G401 (cell line): Measurements from ENCODE around the gene GPC6. TPM values are rescaled to one million over a fixed set of nuclear protein-coding genes. Genes with fewer than 3 reads are reported as not detected.

Experiments used
- DNase-seq: peaks from one replicate; pipeline ENCODE4 v3.0.0-alpha.2; 2015; ENCODE audit warnings: low spot score
- in situ Hi-C: cut with HindIII; loops from 2 replicates; pipeline ENCODE4 v1.10.0; 2016; ENCODE audit warnings: low sequenced_read_pairs, mixed read lengths
- total RNA-seq: library from RNA; depleted of rRNA; stranded (reverse); fragments of >200 nt; shearing (Covaris generic); gene quantifications from 2 replicates; pipeline ENCODE4 v1.2.3, GENCODE V29; 2014

GPC6 gene
- total RNA-seq, 1 experiment from 2014 or later: 2.1 TPM

DNA sequence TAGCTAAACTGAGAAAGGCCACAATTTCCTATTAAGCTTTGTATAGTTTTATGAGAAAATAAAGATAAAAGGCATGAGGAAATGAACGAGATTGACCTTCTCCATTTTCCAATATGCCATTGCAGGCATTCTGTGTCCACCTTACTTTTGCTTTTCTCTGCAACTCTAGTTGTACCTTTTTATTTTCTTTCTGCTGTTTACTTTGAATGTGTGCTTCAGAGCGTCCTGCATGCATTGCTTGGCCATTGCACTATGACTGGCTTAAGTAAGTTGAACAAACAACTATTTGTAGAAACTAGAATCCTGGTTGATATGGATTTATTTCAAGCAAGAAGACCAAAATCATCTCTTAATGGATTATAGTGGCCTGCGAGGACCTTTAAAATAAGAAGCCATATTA lies 510.3 kb downstream of the GPC6 start:
- in situ Hi-C loops: no loop called here
- no peak for DNase-seq

DNA sequence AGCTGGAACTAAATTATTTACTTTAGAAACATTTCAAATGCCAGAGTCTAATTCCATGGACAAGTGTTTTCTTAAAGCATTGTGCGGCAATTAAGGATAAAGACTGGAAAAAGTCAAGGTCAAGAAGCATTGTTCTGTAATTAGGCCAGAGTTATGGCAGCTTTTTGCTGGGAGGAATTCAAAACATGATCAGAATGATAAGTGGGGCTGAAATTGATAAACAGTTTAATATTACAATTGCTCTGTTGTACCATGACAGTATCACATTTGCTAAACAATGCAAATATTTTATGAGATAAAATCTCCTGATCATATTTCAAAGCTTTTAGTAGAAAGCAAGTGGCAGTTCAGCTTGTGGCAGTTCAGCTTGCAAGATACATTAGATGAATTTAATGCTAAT lies 513.7 kb downstream of the GPC6 start:
- DNase-seq: no peak
- in situ Hi-C loops: no loop called here

DNA sequence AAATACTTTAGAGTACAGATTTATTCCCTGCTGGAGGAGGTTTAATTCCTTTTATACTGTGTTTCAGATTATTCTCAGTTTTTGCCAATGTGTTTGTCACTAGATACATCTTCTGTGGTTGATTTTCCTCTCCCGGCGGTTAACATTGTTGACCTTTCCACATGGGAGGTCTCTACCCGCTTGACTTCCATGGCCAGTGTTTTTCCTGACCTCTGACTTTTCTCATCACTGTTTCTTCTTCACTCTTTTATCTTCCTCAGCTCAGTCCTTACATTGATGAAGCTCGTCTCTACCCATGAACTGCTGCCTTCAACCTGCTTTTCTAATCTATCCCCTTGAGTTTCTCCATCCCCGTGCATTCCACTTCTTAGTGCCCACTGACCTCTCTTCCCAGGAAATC lies 517.4 kb downstream of the GPC6 start:
- DNase-seq: no peak
- in situ Hi-C loops: no loop called here

DNA sequence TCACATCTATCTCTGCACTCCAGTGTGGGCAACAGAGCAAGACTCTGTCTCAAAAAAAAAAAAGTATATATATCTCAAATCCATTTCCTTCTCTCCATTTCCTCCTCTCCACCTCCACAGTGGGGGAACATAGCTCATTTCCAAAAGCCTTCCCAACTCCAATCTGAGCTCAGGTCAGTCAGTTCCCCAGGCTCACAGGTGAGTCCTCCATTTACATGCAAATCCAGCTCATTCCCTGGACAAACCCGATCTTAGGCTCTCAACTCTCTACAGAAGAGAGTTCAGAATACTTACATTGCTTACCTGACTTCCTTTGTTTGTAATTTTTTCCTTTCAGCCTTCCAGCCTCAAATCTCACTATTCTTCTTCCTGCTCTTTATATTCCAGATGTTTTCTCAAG lies 518.3 kb downstream of the GPC6 start:
- DNase-seq: no peak
- in situ Hi-C loops: no loop called here

DNA sequence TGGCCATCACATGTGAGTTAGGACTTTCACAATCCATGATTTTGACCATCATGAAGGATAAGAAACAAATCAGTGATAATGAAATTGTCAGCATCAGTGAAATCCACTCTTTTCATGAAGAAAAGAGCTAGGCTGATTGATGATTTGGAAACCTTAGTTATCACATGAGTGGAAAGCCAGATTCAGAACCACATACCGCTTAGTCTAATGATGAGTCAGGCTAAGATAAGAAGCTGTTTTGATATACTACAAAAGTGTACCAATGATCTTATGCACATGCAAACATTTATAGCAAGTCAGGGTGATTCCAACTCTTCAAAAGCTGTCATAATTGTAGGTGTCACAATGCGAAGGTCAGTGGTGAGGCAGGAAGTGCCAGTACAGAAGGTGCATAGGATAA lies 519.3 kb downstream of the GPC6 start:
- in situ Hi-C loops: no loop called here
- DNase-seq: no peak

DNA sequence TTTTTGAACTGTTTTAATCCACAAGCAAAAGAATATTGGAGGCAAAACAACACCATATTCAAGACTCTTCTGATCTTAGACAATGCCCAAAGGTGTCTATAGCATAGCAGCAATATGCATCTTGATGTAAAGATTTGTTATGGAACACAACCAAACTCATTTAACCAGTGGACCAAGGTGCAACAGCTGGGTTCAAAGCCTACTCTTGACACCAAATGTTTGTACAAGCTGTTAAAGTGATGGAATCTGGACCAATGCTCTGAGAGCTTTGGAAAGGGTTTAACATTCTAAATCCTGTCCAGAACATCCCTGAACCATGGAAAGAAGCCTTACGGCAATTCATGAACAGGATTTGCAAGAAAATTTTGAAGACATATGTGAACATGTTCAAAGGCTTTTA lies 520.0 kb downstream of the GPC6 start:
- in situ Hi-C loops: no loop called here

DNA sequence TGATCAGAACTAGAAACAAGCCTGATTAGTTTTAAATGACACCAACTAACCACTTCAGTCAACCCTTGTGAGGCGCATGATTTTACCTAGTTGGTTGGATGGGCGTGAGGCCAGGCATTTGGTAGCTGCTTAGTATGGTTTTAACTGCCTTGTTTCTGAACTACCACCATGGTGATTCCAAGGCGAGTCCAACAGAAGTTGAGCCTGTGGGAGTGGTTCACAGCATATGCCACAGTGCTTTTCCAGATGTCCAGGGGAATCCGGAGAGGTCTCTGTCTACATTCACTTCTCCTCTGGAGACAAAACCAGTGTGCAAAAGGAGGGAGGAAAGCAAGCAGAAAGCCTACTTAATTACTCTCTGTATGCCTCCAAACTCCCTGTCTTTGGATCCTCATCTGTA lies 524.1 kb downstream of the GPC6 start:
- in situ Hi-C loops: no loop called here
- DNase-seq: no peak

More for the DNA sequence above, 520.0 kb downstream of the GPC6 start:
- no peak for DNase-seq

DNA sequence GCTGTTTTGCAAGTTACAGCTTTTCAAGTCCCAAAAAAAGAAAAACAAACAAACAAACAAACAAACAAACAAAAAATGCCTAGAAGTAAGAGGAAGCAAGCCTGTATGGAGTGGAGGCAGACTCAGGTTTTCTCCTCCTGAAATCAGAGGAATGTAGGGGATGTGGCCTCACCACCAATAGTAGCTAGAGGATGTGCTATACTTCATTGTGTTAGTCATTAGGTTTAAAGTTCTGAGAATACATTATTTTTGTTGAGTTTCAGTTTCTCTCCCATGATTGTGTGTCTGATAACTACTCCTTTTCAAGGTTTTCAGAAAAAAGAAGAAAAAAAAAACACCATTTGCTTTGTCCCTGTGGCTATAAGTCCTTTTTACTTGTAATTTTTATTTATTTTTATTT lies 524.5 kb downstream of the GPC6 start:
- in situ Hi-C loops: no loop called here
- DNase-seq: no peak

DNA sequence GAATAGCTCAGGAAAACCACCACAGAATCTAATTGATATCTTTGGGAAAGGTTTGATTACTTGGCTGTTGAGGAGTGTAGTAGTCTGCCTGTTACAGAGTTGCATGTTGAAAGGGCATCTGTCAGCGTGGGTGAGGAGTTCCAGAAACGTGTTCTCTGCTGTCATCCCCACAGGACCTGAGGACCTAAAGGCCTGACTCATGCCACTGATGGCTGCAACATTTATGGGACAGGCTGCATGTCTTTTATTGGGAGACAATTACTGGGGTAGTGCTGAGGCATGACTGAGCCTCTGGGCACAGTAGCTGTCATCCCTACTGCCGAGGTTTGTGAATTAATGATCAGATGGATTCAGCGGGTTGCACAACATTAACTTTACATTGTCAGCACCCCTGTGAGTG lies 525.9 kb downstream of the GPC6 start:
- in situ Hi-C loops: no loop called here
- DNase-seq: no peak

DNA sequence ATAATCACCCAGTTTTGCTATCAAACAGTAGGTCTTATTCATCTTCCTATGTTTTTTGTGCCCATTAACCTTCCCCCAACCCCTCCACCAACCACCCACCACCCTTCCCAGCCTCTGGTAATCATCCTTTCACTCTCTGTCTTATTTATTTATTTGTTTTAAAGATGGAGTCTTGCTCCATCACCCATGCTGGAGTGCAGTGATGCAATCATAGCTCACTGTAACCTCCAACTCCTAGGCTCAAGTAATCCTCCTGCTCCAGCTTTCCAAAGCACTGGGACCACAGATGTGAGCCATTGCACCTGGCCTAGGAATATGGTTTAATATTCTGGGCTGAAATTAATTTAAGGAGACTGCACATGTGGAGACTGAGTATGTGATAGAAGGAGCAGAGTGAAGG lies 527.0 kb downstream of the GPC6 start:
- in situ Hi-C loops: no loop called here
- DNase-seq: no peak

DNA sequence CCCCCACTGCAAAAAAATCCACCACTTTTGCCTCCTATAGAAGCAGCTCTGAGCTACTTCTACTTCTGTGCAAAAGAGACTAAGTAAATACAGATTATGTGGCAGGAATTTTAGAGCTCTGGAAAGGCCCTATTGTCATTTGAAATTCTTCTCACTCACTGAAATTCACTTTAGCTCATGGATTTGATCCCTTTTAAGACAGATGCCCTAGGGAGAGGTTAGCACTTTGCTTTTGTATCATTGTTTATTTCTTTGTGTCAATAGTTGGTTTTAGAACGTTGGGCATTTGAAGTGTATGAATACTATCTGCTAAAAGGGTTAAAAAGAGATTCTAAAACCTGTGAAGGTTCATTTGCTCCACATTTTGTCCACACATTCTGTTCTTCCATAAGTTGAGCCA lies 528.7 kb downstream of the GPC6 start:
- DNase-seq: no peak
- in situ Hi-C loops: no loop called here

DNA sequence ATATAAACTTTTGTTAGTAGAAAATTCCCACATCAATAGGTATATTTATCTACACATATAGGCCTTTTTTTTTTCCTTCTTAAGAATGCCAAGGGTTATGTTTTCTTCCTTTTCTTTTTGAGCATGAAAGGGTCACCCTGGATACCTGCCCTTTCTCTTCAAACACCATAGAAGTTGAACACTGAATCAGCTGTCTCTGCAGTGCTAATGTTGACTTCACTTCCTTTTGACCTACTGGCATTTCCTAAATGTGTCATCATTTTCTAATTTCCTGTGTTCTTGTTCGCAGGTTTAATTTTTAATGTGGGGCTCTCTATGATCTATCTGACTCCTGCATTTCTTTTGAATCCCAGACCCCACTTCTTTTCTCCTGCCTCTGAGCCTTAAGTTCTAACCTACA lies 532.0 kb downstream of the GPC6 start:
- in situ Hi-C loops: no loop called here
- DNase-seq: no peak

DNA sequence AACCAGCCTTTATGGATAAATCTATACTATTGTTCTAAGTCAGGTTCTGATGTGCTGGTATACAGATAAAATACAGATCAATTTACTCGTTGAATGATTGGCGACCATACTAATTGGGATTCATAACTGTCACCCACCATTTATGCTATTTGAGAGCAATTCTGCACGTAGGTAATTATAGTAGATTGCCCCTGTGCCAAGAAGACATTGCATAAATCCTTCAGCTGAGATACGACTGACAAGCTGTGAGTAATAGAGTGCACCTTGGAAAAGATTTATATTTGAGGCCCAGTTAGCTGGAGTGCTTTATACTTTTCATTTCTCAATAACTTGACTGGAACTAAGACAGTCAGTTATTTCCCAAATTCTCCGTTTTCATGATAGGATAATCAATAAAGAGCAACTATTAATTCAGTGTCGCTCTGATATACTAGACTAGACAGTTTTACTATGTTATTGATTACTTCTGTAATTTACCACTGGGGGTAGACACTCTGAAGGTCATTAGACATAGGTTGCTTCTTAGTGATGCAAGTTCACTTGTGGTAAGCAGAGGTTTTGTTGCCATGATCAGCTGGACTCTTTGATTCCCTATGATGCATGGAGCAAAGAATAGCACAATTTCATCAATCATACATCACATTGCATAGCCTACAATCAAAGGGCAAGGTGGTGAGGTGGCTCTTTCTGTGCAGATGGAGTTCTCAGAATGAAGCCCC lies 536.3 kb downstream of the GPC6 start:
- in situ Hi-C loops: no loop called here
- no peak for DNase-seq

DNA sequence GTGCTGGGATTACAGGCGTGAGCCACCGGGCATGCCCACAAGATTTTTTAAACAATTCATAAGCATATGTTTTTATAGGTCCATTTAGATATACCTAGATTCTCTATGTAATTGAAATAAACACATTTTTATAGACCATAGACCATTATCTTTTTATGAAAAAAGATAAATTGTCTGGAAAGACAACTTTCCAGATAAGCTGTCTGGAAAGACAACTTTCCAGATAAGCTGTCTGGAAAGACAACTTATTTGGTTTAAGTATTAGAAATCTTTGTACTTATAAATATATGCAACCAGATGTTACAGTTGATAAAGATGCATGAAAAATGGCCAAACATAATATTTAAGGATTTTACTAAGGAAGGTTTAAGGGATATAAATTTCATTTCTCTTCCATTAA lies 538.5 kb downstream of the GPC6 start:
- DNase-seq: no peak
- in situ Hi-C loops: no loop called here

DNA sequence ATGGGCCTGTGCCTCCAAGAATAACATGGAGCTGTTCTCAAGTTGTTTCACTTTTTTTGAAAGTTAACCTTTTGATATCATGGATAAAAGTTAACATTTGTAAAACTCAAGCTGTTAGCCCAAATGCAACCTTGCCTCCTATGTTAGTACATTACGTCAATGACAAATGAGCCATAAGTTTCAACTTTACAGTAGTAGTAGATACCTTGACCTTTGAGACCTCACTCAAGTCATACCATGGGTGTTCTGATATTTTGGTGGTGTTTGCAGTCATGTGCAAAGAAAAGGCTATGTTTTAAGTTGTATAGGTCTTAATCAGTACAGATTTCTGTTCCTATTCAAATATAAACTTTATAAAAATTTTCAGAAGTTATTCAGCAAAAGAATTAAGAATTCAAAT lies 539.2 kb downstream of the GPC6 start:
- in situ Hi-C loops: no loop called here
- no peak for DNase-seq

DNA sequence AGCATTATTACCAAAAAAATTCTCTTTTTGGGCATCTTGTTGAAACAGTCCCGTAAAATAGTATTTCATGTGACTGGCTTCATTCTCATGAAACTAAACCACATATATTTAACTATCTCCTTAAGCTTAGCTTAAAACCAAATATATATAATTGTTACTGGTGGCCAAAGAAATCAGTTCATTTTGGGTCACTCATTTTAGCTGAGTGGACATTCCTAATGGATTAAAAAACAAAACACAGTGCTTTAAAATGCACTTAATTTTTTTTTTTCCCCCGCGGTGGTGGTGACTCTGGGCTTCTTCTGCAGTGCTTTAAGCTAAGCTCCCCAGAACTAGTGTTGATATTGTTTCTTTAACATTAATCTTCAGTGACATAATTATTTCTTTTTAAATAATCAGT lies 540.1 kb downstream of the GPC6 start:
- no peak for DNase-seq
- in situ Hi-C loops: no loop called here

DNA sequence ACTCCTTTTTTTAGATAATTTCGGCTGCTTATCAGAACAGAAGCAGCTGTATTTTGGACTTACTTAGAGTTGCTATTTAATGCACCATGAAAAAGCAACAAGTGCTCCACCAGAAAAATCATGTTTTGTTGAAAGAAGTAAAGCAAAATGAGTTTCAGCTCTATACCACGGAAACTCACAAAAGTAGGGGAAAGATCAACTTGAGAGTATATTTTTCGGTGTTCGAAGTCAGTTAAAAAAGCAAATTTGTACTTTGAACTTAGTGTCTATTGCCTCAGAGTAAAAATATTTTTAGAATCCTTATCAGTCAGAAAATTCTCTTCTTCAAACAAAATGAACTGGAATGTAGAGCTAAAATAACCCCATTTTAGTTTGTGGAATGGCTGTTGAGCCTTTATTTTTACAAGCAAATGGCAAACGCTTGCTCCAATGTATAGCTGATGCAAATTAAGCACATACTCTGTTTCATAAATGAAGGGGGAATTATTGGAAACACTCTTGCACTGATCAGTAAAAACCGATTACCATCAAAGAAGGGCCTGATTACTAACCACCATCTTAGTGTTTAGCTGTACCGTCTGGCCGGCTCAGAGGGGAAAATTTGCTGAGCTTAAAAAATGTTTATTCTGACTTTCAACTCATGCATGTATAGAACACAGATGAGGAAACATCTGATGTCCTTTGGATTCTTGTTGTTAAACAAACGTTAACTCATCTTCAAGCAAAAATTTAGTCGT lies 540.7 kb downstream of the GPC6 start:
- no peak for DNase-seq
- in situ Hi-C loops: no loop called here

DNA sequence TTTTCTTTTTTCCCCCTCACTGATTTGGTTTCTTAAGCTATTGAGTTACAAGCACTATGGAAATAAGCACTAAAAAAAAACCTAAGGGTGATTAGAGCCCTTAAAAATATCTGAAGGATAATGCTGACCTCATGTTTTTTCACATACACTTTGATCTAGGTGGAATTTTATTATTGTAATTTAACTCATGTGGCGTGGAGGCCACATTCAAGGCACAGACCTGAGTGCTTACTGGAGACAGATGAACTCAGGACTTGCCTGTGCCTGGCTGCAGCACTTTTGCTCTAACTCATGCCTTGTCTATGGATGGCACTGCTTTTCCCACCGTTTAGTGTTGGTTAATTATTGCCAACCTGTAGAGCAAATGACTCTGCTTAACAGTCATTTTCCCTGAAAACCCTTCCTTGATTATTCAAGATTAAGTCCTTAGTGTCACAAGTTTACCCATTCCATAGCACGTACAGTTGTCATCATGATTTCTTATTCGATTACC lies 541.4 kb downstream of the GPC6 start:
- in situ Hi-C loops: no loop called here
- no peak for DNase-seq

DNA sequence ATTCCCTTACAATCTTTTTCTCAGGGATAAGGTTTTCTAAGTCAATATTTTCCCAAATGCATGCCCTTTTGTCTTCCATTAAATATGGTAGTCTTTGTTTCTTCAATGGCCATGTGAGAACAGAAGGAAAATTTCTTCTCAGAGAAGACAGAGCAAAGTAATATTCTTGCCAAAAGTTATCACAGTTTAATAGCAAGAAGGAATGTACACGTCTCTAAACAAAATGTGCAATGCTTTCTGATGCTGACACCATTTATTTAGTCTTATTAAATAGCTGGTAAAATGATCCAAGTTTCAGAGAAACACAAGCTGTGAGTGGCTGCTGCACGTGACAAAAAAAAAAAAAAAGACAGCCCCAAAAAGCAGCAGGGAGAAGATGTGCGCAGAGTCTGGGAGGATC lies 542.5 kb downstream of the GPC6 start:
- in situ Hi-C loops: no loop called here
- no peak for DNase-seq

DNA sequence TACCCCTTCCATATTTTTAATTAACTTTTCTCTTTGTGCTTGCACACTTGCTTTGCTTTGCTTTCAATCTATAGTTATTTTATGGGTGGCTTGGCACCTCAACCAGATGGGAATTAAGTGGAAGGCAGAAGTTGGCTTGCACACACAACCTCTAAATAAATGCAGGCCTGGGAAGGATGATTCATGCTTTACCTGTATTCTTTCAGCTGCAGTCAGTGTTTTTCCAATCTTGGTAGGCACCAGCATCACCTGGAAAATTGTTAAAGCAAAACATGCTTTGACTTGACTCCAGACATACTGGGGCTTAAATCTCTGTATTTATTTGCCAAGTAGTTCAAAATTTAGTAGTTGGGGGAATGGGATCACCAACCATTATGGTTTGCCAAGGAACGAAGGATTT lies 543.0 kb downstream of the GPC6 start:
- DNase-seq: no peak
- in situ Hi-C loops: no loop called here

DNA sequence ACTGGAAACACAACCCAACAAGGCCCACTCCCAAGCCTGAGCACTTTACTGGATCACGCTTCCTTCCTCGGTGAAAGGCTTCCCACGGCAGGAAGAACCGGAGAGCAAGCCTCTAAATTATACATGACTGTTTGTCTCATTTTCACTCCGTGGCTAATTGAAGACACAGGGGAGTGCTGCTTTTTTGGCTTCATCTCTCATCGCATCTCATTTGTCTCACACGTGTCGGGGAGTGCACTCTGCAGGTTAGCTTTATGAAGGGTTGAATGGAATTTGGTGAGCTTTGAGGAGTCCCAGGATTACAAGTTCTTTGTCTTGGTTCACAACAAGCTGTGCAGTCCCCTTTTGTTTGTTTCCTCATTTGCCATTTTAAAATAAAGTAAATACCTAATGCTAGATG lies 544.6 kb downstream of the GPC6 start:
- DNase-seq: no peak
- in situ Hi-C loops: no loop called here
